Measurements from ENCODE around the gene WDR31.

Gene WDR31

DNA sequence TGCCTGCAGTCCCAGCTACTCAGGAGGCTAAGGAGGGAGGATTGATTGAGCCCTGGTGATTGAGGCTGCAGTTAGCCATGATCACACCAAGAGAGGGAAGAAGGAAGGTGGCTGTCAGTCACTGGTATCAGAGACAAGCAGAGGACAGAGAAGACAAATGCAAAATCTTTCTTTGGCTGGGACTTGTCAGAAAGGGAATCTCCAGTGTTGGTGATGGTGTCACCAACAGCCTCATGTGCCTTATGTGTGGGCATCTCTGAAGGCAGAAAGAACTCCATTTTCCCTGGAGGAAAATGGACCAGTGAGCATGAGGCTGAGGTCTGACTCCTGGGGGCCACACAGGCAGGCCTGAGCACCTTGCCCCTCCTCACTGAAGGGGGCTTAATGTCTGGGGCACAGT lies 24.8 kb downstream of the WDR31 start:
- no peak overlapping the region for H3K4me3 ChIP-seq (ENCODE audit: low read length)
- TF ChIP-seq, protein P1, sequence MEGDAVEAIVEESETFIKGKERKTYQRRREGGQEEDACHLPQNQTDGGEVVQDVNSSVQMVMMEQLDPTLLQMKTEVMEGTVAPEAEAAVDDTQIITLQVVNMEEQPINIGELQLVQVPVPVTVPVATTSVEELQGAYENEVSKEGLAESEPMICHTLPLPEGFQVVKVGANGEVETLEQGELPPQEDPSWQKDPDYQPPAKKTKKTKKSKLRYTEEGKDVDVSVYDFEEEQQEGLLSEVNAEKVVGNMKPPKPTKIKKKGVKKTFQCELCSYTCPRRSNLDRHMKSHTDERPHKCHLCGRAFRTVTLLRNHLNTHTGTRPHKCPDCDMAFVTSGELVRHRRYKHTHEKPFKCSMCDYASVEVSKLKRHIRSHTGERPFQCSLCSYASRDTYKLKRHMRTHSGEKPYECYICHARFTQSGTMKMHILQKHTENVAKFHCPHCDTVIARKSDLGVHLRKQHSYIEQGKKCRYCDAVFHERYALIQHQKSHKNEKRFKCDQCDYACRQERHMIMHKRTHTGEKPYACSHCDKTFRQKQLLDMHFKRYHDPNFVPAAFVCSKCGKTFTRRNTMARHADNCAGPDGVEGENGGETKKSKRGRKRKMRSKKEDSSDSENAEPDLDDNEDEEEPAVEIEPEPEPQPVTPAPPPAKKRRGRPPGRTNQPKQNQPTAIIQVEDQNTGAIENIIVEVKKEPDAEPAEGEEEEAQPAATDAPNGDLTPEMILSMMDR (conservative IDR thresholded peaks at IDR 0.05; ENCODE audit: low read depth, low read length) = no peak
- DNase-seq (ENCODE audit: low read depth) = no peak

DNA sequence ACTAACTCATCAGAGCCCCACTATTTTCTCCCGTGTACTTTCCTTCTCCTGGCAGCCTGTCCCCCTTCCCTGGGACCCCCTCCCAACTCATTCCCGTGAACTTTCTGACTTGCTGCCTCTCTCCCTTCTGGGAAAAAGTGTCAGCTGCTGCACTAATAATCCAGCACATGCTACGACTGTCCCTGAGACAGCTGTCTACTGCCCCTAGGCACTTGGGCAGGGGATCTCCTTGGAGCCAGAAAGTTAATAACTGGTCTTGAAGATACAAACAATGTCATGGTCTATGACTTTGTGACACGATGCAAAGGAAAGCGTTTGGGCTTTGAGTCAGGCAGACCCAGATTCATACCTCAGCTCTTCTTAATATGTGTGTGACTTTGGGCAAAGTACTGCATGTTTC lies 26.8 kb downstream of the WDR31 start:
- TF ChIP-seq, protein P1 (conservative IDR thresholded peaks at IDR 0.05; ENCODE audit: low read depth, low read length) = no peak
- DNase-seq (ENCODE audit: low read depth) = no peak
- no peak overlapping the region for H3K4me3 ChIP-seq (ENCODE audit: low read length)

DNA sequence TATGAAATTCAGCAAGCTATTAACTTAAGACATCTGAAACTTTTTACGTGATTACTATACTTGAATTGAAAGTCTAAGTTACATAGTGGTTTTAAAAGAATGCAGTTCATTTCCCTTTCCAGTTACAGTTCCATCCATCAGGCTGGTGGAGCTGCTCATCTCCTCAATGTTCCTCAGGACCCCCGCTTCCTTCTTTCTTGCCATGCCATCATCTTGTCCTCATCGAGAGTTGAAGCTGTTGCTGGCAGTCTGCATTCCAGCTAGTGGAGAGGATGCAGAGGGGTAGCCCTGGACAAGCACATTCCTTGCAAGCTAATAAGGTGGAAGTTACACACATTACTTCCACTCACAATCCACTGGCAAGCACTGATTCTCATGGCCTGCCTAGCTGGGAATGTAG lies 28.1 kb downstream of the WDR31 start:
- DNase-seq (ENCODE audit: low read depth) = no peak
- no peak overlapping the region for H3K4me3 ChIP-seq (ENCODE audit: low read length)
- TF ChIP-seq, protein P1 (conservative IDR thresholded peaks at IDR 0.05; ENCODE audit: low read depth, low read length) = no peak

DNA sequence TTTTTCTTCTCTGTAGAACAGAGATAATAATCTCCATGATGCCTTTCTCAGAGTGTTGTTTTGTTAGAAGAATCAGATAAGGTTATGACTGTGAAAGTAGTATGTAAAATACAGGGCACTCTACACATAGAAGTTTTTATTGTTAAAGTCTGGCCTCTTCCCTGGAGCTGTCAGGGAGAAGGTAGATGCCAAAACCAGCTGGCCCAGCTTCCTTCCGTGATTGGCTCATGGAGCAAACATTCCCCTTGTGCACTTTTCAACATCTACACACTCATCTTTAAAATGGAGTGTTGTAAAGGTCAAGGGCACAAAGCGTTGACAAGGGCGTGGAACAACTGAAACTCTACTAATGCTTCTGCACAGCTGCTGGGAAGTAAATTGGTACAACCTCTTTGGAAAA lies 29.5 kb downstream of the WDR31 start:
- TF ChIP-seq, protein P1 (conservative IDR thresholded peaks at IDR 0.05; ENCODE audit: low read depth, low read length) = no peak
- no peak overlapping the region for H3K4me3 ChIP-seq (ENCODE audit: low read length)
- no peak for DNase-seq (ENCODE audit: low read depth)

DNA sequence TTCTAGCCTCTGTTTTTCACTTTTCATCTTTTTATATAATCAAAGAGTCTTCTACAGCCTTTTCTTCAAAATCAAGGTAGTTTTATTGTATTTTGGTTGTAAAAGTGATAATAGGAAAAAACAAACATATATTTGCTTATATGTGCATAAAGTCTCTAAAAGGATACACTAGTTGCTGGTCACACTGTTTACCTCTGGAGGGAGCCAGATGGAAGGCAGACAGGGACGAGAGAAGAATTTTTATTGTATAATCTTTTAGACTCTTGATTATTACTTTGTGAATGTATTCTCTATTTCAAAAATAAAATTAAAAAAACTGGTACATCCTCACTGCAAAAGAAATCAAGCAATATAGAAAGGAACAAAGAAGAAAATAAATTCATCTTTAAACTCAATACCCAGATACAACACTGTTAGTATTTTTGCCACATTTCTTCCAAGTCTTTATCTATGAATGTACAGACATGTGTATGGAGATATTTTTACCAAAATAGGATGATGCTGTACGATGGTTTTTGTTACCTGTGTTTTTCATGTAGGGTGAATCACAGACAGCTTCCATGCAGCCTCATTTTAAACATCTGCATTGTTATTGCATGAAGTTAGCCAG lies 30.8 kb downstream of the WDR31 start:
- DNase-seq (ENCODE audit: low read depth) = peak; percentile 14
- H3K4me3 ChIP-seq (ENCODE audit: low read length) = no peak overlapping the region
- TF ChIP-seq, protein P1 (conservative IDR thresholded peaks at IDR 0.05; ENCODE audit: low read depth, low read length) = peak; percentile 85

DNA sequence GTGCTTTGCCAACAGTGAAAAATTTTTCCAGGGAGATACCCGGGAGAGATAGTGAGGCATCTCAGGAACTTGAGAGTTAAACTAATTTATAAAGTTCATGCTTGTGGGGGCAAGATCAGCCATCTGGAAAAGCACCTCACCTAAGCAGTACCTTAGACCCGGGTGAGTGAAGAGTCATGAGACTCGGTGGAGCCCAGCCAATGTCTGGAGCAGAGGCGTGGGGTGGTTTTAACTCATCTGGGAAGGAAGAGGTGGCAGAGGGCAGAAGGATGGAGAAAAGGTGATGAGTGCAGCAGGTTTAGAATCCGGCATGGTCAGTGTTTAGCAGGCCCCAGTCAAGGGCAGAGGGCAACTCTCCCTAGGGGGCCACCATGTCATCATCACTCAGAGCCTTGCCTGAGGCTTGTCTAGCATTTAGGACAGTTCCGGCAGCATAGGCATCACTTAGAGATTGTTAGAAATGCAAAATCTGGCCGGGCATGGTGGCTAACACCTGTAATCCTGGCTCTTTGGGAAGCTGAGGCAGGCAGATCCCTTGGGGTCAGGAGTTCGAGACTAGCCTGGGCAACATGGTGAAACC lies 32.6 kb downstream of the WDR31 start:
- TF ChIP-seq, protein P1 (conservative IDR thresholded peaks at IDR 0.05; ENCODE audit: low read depth, low read length) = no peak
- DNase-seq (ENCODE audit: low read depth) = no peak

DNA sequence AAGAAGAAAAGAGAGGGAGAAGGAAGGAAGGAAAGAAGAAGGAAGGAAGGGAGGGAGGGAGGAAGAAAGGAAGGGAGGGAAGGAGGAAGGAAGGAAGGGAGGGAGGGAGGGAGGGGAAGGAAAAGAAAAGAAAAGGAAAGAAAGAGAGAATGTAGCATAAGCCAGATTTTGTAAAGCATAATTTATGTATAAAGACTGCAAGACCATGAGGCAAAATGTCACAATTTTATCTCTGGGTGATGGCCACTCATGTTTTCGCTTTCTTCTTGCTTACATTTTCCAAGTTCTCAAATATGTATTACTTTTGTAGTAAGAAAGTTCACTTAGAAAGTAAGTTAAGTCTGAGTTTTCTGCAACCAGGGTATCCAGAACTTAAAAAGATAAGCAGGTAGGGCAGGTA lies 33.5 kb downstream of the WDR31 start:
- no peak for DNase-seq (ENCODE audit: low read depth)
- no peak overlapping the region for H3K4me3 ChIP-seq (ENCODE audit: low read length)
- TF ChIP-seq, protein P1 (conservative IDR thresholded peaks at IDR 0.05; ENCODE audit: low read depth, low read length) = no peak

More for the DNA sequence above, 32.6 kb downstream of the WDR31 start:
- no peak overlapping the region for H3K4me3 ChIP-seq (ENCODE audit: low read length)

Data from retinal pigment epithelial cell (primary cell).